ENCODE data around the gene TMEM243. TPM values are rescaled to one million over a fixed set of nuclear protein-coding genes. Genes with fewer than 3 reads are reported as not detected.

TMEM243 gene
- total and polyA plus RNA-seq, 2 of the 13 experiments (the other 11 are each of a cell fraction or from before 2014, with no cell fraction given) = 25.1 to 31.2 TPM

DNA sequence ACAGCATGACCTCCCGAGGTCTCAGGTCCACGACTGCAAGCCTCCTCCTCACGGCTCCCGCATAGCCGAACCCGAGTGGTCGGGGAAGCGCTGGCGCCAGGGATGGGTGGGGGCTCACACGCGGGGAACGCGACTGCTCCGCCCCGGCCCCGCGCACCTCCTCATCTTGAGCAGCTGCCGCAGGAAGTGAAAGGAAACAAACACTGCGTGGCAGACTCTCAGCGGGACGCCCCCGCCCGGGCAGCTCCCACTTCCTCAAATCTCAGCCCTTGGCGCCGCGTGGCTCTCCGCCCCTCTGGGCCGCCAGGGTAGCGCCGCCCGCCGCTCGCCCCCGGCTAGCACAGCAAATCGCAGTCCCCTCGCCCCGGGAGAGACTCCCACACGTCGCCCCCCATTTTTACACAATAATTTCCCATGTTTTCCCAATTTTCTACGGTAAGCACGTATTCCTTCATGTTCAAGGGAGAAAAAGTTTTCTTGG is at the start of gene TMEM243 (continued):
- TF ChIP-seq, protein P1, sequence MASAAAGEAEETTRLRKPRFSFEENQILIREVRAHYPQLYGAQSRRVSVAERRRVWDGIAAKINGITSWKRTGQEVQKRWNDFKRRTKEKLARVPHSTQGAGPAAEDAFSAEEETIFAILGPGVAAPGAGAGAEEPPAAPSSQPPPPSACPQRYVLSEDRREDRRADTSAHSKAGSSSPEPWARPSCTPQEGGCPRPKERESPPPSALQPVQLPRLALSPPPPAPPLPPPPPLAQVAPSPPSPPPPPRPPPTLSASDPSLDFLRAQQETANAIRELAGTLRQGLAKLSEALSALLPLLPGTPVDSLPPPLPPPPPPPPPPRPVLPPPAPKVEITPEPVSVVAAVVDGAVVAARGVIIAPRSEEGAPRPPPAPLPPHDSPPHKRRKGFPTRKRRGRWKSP (CRISPR knock-in tag; IDR thresholded peaks at IDR 0.05) = no peak; the same call in 1 of the 2 replicates
- TF ChIP-seq, protein P2, sequence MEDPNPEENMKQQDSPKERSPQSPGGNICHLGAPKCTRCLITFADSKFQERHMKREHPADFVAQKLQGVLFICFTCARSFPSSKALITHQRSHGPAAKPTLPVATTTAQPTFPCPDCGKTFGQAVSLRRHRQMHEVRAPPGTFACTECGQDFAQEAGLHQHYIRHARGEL (CRISPR knock-in tag; IDR thresholded peaks at IDR 0.05) = no peak
- TF ChIP-seq TBX3 (IDR thresholded peaks at IDR 0.05; ENCODE audit: borderline replicate concordance) = no peak
- TF ChIP-seq CREM (IDR thresholded peaks at IDR 0.05) = no peak; the same call in 1 of the 2 replicates
- TF ChIP-seq CREM (CRISPR knock-in tag; IDR thresholded peaks at IDR 0.05) = no peak
- TF ChIP-seq, protein P3, sequence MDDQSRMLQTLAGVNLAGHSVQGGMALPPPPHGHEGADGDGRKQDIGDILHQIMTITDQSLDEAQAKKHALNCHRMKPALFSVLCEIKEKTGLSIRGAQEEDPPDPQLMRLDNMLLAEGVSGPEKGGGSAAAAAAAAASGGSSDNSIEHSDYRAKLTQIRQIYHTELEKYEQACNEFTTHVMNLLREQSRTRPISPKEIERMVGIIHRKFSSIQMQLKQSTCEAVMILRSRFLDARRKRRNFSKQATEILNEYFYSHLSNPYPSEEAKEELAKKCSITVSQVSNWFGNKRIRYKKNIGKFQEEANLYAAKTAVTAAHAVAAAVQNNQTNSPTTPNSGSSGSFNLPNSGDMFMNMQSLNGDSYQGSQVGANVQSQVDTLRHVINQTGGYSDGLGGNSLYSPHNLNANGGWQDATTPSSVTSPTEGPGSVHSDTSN (CRISPR knock-in tag; IDR thresholded peaks at IDR 0.05; ENCODE audit: borderline replicate concordance) = no peak
- TF ChIP-seq TBL1XR1 (IDR thresholded peaks at IDR 0.05; ENCODE audit: borderline replicate concordance, low read length, partially characterized antibody) = no peak
- TF ChIP-seq, protein P4, sequence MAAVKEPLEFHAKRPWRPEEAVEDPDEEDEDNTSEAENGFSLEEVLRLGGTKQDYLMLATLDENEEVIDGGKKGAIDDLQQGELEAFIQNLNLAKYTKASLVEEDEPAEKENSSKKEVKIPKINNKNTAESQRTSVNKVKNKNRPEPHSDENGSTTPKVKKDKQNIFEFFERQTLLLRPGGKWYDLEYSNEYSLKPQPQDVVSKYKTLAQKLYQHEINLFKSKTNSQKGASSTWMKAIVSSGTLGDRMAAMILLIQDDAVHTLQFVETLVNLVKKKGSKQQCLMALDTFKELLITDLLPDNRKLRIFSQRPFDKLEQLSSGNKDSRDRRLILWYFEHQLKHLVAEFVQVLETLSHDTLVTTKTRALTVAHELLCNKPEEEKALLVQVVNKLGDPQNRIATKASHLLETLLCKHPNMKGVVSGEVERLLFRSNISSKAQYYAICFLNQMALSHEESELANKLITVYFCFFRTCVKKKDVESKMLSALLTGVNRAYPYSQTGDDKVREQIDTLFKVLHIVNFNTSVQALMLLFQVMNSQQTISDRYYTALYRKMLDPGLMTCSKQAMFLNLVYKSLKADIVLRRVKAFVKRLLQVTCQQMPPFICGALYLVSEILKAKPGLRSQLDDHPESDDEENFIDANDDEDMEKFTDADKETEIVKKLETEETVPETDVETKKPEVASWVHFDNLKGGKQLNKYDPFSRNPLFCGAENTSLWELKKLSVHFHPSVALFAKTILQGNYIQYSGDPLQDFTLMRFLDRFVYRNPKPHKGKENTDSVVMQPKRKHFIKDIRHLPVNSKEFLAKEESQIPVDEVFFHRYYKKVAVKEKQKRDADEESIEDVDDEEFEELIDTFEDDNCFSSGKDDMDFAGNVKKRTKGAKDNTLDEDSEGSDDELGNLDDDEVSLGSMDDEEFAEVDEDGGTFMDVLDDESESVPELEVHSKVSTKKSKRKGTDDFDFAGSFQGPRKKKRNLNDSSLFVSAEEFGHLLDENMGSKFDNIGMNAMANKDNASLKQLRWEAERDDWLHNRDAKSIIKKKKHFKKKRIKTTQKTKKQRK (IDR thresholded peaks at IDR 0.05; ENCODE audit: low read length) = no peak
- no peak for TF ChIP-seq ZNF20 (CRISPR knock-in tag; IDR thresholded peaks at IDR 0.05)
- TF ChIP-seq BORCS8-MEF2B (CRISPR knock-in tag; IDR thresholded peaks at IDR 0.05) = no peak
- TF ChIP-seq, protein P5, sequence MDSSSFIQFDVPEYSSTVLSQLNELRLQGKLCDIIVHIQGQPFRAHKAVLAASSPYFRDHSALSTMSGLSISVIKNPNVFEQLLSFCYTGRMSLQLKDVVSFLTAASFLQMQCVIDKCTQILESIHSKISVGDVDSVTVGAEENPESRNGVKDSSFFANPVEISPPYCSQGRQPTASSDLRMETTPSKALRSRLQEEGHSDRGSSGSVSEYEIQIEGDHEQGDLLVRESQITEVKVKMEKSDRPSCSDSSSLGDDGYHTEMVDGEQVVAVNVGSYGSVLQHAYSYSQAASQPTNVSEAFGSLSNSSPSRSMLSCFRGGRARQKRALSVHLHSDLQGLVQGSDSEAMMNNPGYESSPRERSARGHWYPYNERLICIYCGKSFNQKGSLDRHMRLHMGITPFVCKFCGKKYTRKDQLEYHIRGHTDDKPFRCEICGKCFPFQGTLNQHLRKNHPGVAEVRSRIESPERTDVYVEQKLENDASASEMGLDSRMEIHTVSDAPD (CRISPR knock-in tag; IDR thresholded peaks at IDR 0.05) = no peak
- TF ChIP-seq, protein P6, sequence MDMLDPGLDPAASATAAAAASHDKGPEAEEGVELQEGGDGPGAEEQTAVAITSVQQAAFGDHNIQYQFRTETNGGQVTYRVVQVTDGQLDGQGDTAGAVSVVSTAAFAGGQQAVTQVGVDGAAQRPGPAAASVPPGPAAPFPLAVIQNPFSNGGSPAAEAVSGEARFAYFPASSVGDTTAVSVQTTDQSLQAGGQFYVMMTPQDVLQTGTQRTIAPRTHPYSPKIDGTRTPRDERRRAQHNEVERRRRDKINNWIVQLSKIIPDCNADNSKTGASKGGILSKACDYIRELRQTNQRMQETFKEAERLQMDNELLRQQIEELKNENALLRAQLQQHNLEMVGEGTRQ (IDR thresholded peaks at IDR 0.05; ENCODE audit: low read depth, low read length) = no peak
- TF ChIP-seq, protein P6 (CRISPR knock-in tag; IDR thresholded peaks at IDR 0.05; ENCODE audit: borderline replicate concordance) = no peak
- no peak for TF ChIP-seq ZNF781 (CRISPR knock-in tag; IDR thresholded peaks at IDR 0.05; ENCODE audit: borderline replicate concordance, not compliant biosample characterization)
- TF ChIP-seq, protein P7, sequence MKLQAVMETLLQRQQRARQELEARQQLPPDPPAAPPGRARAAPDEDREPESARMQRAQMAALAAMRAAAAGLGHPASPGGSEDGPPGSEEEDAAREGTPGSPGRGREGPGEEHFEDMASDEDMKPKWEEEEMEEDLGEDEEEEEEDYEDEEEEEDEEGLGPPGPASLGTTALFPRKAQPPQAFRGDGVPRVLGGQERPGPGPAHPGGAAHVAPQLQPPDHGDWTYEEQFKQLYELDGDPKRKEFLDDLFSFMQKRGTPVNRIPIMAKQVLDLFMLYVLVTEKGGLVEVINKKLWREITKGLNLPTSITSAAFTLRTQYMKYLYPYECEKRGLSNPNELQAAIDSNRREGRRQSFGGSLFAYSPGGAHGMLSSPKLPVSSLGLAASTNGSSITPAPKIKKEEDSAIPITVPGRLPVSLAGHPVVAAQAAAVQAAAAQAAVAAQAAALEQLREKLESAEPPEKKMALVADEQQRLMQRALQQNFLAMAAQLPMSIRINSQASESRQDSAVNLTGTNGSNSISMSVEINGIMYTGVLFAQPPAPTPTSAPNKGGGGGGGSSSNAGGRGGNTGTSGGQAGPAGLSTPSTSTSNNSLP (IDR thresholded peaks at IDR 0.05; ENCODE audit: low read depth, low read length) = no peak
- TF ChIP-seq ZNF24 (IDR thresholded peaks at IDR 0.05) = no peak
- no peak for TF ChIP-seq ZNF343 (CRISPR knock-in tag; IDR thresholded peaks at IDR 0.05)
- no peak for TF ChIP-seq HNF4A (CRISPR knock-in tag; IDR thresholded peaks at IDR 0.05)
- no peak for TF ChIP-seq STAT5B (CRISPR knock-in tag; IDR thresholded peaks at IDR 0.05)
